Coronary artery (tissue), 2 donors: ENCODE results near the gene KCND2.

Experiments
- DNase-seq: peaks from one replicate; pipeline ENCODE4 v3.0.0-alpha.2; 2017; ENCODE audit warnings: low spot score
- H3K27ac ChIP-seq, 2 donors: fragments of 200-600 bp; sonication (generic); one replicate each; pipeline ENCODE4 v1.5.1; 2016 to 2019
- H3K4me3 ChIP-seq: fragments of 200-600 bp; sonication (generic); 2 replicates; pipeline ENCODE4 v1.5.1; 2016; ENCODE audit warnings: mild to moderate bottlenecking, moderate library complexity
- CTCF ChIP-seq: fragments of 200-600 bp; sonication (generic); IDR thresholded peaks from one replicate; pipeline ENCODE4 v1.5.1; 2019; ENCODE audit warnings: antibody characterized with exemption

KCND2 gene

DNA sequence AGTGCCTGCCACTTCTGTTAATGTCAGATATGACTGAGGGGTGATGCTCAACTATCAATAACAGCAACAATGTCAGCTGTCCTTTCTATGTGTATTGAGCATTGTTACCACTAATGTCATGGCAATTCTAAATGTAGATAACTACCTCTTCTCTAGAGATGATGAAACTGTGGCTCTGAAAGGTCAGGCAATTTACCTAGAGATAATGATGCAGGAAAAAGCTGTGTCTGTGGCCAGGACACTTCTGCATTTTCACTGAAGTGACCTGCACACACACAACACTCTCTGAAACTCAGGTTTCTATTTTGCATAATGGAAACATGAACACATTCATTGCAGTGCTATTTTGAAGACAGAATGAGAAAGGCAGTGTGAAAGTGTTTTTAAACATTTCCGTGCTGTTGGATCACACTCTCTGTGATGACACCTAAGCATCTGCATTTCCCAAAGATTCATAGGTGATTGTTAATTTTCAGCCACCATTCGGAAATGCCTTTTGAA is 148.2 kb downstream of the KCND2 start:
- TF ChIP-seq CTCF = no peak
- no peak for DNase-seq
- H3K4me3 ChIP-seq = no peak overlapping the region
- no peak overlapping the region for H3K27ac ChIP-seq

GRCh38 chr7:120431016-120431415 is 158.0 kb downstream of the KCND2 start:
- Histone ChIP-seq H3K27ac (no peak overlapping the region), H3K4me3 (no peak overlapping the region)
- DNase-seq = no peak
- no peak for TF ChIP-seq CTCF

- no peak for TF ChIP-seq CTCF
- no peak overlapping the region for H3K27ac ChIP-seq
- no peak for DNase-seq
- H3K4me3 ChIP-seq = no peak overlapping the region
These were observed 163.6 kb downstream of the KCND2 start for GRCh38 chr7:120436487-120437060.

DNA sequence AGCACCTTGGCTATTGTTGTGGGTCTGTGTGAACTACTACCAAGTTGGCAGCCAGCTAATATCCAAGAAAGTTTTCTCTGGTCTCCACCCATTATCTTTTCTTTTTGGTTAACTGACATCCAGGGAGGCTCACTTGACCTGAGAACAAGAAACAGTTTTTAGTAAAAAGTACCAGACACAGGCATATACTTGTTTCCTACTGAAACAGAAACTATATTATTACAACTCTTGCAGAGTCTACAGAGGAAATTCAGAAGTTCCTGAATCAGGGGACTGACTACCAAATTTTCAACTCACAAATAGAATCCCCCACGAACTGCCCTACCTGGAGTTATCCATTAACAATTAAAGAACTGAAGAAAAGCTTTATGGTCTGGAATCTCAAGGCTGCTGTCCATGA is 168.9 kb downstream of the KCND2 start:
- DNase-seq = no peak
- Histone ChIP-seq H3K27ac (no peak overlapping the region), H3K4me3 (no peak overlapping the region)
- TF ChIP-seq CTCF = no peak

- TF ChIP-seq CTCF = no peak
- no peak for DNase-seq
- no peak overlapping the region for H3K4me3 ChIP-seq
- no peak overlapping the region for H3K27ac ChIP-seq
These were observed 169.9 kb downstream of the KCND2 start for GRCh38 chr7:120442838-120443237.

- Histone ChIP-seq H3K4me3 (no peak overlapping the region), H3K27ac (no peak overlapping the region)
- no peak for TF ChIP-seq CTCF
- DNase-seq = no peak
These were observed 171.7 kb downstream of the KCND2 start for GRCh38 chr7:120444650-120445049.

DNA sequence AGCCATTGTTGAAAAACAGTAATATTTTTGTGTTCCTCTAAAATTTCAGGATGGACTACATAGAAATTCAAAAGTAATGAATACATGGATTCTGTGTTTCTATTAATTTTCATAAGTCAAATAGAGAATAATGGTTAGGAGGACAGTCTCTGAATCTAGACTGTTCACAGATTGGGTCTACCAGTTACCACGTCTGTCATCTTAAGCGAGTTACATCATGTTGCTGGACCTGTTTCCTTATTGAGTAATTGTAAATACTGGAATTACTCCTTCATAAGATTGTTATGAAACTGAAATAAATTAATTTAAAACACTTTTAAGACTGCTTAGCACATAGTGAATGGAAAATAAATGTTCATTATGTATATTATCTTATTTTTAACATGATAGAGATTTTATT is 172.3 kb downstream of the KCND2 start:
- Histone ChIP-seq H3K27ac (no peak overlapping the region), H3K4me3 (no peak overlapping the region)
- DNase-seq = no peak
- no peak for TF ChIP-seq CTCF
